NOMO-1 treated with dmso at 0.1 percent for 144 hours (cell line): ENCODE results near the gene CNPY1.
A peak's percentile ranks its signal among the peaks of the same experiment; 100 is the strongest.

Source experiments
- DNase-seq: peaks from one replicate; lab custom pipeline; 2025; ENCODE audit not compliant: unreplicated experiment; lab: John Stamatoyannopoulos, UW

CNPY1 gene

DNA sequence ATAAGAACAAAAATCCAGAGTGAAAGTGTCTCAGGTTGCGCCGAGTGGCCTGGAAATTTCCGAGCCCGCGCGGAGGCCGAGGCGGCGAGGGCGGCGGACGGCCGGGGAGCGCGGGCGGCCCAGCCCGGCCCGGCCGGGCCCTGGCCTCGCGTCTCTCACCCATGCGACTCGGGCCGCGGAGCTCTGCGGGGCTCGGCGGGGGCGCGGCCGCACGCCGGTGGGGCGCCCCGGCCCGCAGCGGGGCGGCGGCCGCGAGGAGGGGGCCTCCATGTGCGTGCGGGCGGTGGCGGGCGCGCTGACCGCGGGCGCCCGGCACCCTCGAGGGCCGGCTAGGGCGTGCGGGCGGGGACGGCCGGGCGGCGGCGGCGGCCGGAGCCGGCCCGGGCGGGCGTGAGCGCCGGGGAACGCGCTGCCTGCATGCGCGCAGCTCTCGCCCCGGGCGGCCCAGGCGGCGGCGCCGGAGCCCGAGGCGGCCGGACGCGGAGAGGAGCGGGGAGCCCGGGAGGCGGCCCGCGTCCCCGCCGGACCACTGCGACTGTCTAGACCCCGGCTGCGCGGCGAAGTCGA, 88.7 kb downstream of the CNPY1 start:
- DNase-seq: no peak

GRCh38 chr7:155456738-155457543, 89.4 kb downstream of the CNPY1 start:
- DNase-seq: peak; percentile 38

- no peak for DNase-seq
These were observed 90.3 kb downstream of the CNPY1 start for GRCh38 chr7:155455776-155456737.

DNA sequence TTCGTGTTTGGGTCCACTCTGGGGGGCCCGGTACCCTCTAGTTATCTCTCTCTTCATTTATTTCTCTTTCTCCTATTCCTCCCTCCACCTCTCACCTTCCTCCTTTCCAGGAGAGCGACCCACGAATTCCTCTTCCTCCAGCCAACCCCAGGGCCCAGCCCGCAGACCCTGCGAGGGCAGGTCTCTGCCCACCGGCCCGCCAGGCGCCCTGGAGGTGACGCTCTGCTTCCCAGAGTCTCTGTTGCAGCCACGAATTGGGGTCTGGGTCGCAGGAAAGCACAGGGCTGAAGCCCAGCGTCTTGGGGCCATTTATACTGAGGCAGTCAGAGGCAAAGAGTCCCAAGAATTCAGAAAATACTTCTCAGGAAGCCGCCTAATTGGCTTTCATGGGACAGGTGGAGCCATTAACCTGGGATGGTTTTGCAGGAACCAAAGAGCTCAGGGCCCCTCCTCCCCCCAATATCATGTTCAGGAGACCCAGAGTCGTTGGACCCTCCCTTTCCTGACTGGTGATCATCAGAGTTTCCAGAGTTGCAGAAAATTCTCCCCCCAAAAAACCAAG, 91.1 kb downstream of the CNPY1 start:
- no peak for DNase-seq

- DNase-seq: no peak
These were observed 91.9 kb downstream of the CNPY1 start for GRCh38 chr7:155454183-155455112.

GRCh38 chr7:155453296-155454182, 92.8 kb downstream of the CNPY1 start:
- no peak for DNase-seq

GRCh38 chr7:155452505-155453295, 93.7 kb downstream of the CNPY1 start:
- DNase-seq: no peak

- no peak for DNase-seq
These were observed 94.5 kb downstream of the CNPY1 start for GRCh38 chr7:155451840-155452239.
